K562 (cell line): Measurements from ENCODE around the gene NCAM2. TPM values are rescaled to one million over a fixed set of nuclear protein-coding genes. Genes with fewer than 3 reads are reported as not detected.

Experiments
- ATAC-seq: fragments of 200-7000 bp; cut with Tn5 transposase; 3 replicates; pipeline ENCODE4 v1.9.1; 2020; ENCODE audit warnings: moderate library complexity
- BruUV-seq: library from RNA; stranded (reverse); fragments of 400-500 nt; replicated peaks from 2 replicates; lab custom pipeline; 2021; lab: Mats Ljungman, UMichigan
- CTCF ChIA-PET: fragments of 300-600 bp; formaldehyde crosslinking; extraction: SDS; loops from one replicate; lab custom pipeline; 2021; ENCODE audit warnings: low intra/inter-chr PET ratio; lab: Yijun Ruan, JAX
- POLR2A ChIA-PET: fragments of 300-600, 350-650 bp; sonication (Branson Sonifier 250); formaldehyde crosslinking; extraction: SDS; loops from one replicate; lab custom pipeline; 2021; ENCODE audit warnings: antibody characterized with exemption, inconsistent platforms; lab: Yijun Ruan, JAX
- DNase-seq, 4 experiments: peaks; one replicate each; pipeline versions ENCODE4 v3.0.0 to v3.0.0-alpha.2; 2011 to 2018; ENCODE audit warnings: low spot score in 3 of 4, mixed read lengths in 3 of 4; ENCODE audit errors: extremely low read depth in 1 of 4
- FAIRE-seq: peaks from 2 replicates; lab custom pipeline; 2011; peaks lifted over from hg19 to GRCh38; lab: Jason Lieb, UNC
- H2AFZ ChIP-seq: 2 replicates; pipeline ENCODE4 v1.6.0; 2011; ENCODE audit warnings: low read depth, low read length, control low read depth, inconsistent platforms
- H3K27ac ChIP-seq: fragments of 200-600 bp; 3 replicates; pipeline ENCODE4 v1.8.0; 2011; ENCODE audit warnings: low read depth, mild to moderate bottlenecking, control low read depth, inconsistent platforms, low read length, moderate library complexity, mixed read lengths; ENCODE audit errors: extremely low read depth
- H3K27me3 ChIP-seq, 2 experiments: fragments of 300-600 bp in 1 of 2; 2 replicates in 1 of 2; 3 replicates in 1 of 2; pipeline versions ENCODE4 v1.6.0 to v1.8.0; 2011; ENCODE audit warnings: inconsistent platforms in 2 of 2, low read length in 2 of 2, mild to moderate bottlenecking in 1 of 2, mixed read lengths in 1 of 2, moderate library complexity in 1 of 2; ENCODE audit not compliant: control insufficient read depth in 2 of 2, insufficient read depth in 2 of 2
- H3K36me3 ChIP-seq: fragments of 300-600 bp; 3 replicates; pipeline ENCODE4 v1.8.0; 2011; ENCODE audit warnings: mild to moderate bottlenecking, low read length, inconsistent platforms; ENCODE audit not compliant: control insufficient read depth, insufficient read depth
- H3K4me1 ChIP-seq, 2 experiments: fragments of 200-600 bp in 1 of 2; replicated peaks in 1 of 2; 2 replicates in 1 of 2; 3 replicates in 1 of 2; pipeline versions ENCODE4 v1.5.1 to v1.8.0; 2011; ENCODE audit warnings: inconsistent platforms in 2 of 2, low read length in 2 of 2, mild to moderate bottlenecking in 1 of 2, mixed read lengths in 1 of 2, moderate library complexity in 1 of 2; ENCODE audit not compliant: control insufficient read depth in 2 of 2, insufficient read depth in 2 of 2
- H3K4me2 ChIP-seq: 2 replicates; pipeline ENCODE4 v1.6.1; 2011; ENCODE audit warnings: low read length, control low read depth, inconsistent platforms, mixed read lengths; ENCODE audit not compliant: insufficient read depth
- H3K4me3 ChIP-seq: fragments of 200-600 bp; sonication (generic), shearing (Covaris generic); 2 replicates; pipeline ENCODE4 v1.5.1; 2016; ENCODE audit warnings: control low read depth, inconsistent platforms
- H3K79me2 ChIP-seq: fragments of 200-600 bp; 3 replicates; pipeline ENCODE4 v1.8.0; 2011; ENCODE audit warnings: low read length, inconsistent platforms; ENCODE audit not compliant: control insufficient read depth, insufficient read depth
- H3K9ac ChIP-seq, 2 experiments: 2 replicates each; pipeline versions ENCODE4 v1.6.0 to v1.6.1; 2011; ENCODE audit warnings: low read depth in 2 of 2, low read length in 2 of 2, control low read depth in 1 of 2, inconsistent platforms in 1 of 2, mild to moderate bottlenecking in 1 of 2, mixed read lengths in 1 of 2; ENCODE audit not compliant: insufficient read depth in 1 of 2
- H3K9me1 ChIP-seq: one replicate; pipeline ENCODE4 v1.6.0; 2011; ENCODE audit warnings: inconsistent platforms, mild to moderate bottlenecking, low read length, moderate library complexity; ENCODE audit not compliant: control insufficient read depth, insufficient read depth
- H3K9me3 ChIP-seq: replicated peaks from 2 replicates; pipeline ENCODE4 v1.5.1; 2011; ENCODE audit warnings: low read depth, low read length, inconsistent platforms; ENCODE audit not compliant: control insufficient read depth, insufficient read depth
- H4K20me1 ChIP-seq: replicated peaks from 2 replicates; pipeline ENCODE4 v1.6.1; 2011; ENCODE audit warnings: low read length, inconsistent platforms, mixed read lengths; ENCODE audit not compliant: control insufficient read depth, insufficient read depth
- BMI1 ChIP-seq: fragments of 150-350 bp; IDR thresholded peaks from 2 replicates; pipeline ENCODE4 v1.6.1; 2014; ENCODE audit warnings: low read length
- CXXC5 ChIP-seq: fragments of 250-450 bp; sonication (Bioruptor Pico); IDR thresholded peaks from 2 replicates; pipeline ENCODE4 v1.8.0; 2022; ENCODE audit warnings: inconsistent platforms, mild to moderate bottlenecking, moderate library complexity
- EWSR1 ChIP-seq: fragments of 450-650 bp; IDR thresholded peaks from 2 replicates; pipeline ENCODE4 v1.6.1; 2018; ENCODE audit warnings: borderline replicate concordance, mild to moderate bottlenecking, low read depth, moderate library complexity; ENCODE audit not compliant: partially characterized antibody
- GTF2E2 ChIP-seq: fragments of 200-800 bp; sonication (Bioruptor generic); IDR thresholded peaks from 2 replicates; pipeline ENCODE4 v1.6.1; 2016; ENCODE audit warnings: missing genetic modification characterization, missing compliant biosample characterization
- HNRNPK ChIP-seq: fragments of 200-400 bp; formaldehyde crosslinking; IDR thresholded peaks from one replicate; pipeline ENCODE4 v1.6.1; 2018; ENCODE audit warnings: mild to moderate bottlenecking, low read depth, low read length; ENCODE audit not compliant: poor library complexity, severe bottlenecking
- PCBP2 ChIP-seq: fragments of 200-400 bp; formaldehyde crosslinking; IDR thresholded peaks from 2 replicates; pipeline ENCODE4 v1.6.1; 2018; ENCODE audit warnings: low read length, low read depth, mild to moderate bottlenecking, moderate library complexity; ENCODE audit not compliant: poor library complexity, severe bottlenecking
- PHTF2 ChIP-seq: fragments of 250-450 bp; sonication (Bioruptor Pico); IDR thresholded peaks from 2 replicates; pipeline ENCODE4 v1.5.0; 2021; ENCODE audit warnings: mild to moderate bottlenecking
- RAD51 ChIP-seq: fragments of 450-650 bp; IDR thresholded peaks from 2 replicates; pipeline ENCODE4 v1.7.1; 2016; ENCODE audit warnings: low read depth, mild to moderate bottlenecking, borderline replicate concordance
- RBBP5 ChIP-seq: fragments of 200-600 bp; sonication (generic); IDR thresholded peaks from 2 replicates; pipeline ENCODE4 v1.6.1; 2012; ENCODE audit warnings: borderline replicate concordance, mild to moderate bottlenecking, low read length, control low read depth, inconsistent platforms; ENCODE audit not compliant: insufficient read depth, poor library complexity, severe bottlenecking
- SMAD4 ChIP-seq: fragments of 250-450 bp; sonication (Bioruptor Pico); conservative IDR thresholded peaks from 2 replicates; pipeline ENCODE4 v1.8.0; 2021; ENCODE audit warnings: inconsistent platforms, mild to moderate bottlenecking, moderate library complexity
- TBP ChIP-seq: optimal IDR thresholded peaks from 2 replicates; pipeline ENCODE3; 2011; ENCODE audit warnings: low read depth, low read length, improper control_type of control experiment
- ZNF232 ChIP-seq: sonication (generic); formaldehyde crosslinking; IDR thresholded peaks from 2 replicates; pipeline ENCODE4 v1.8.0; 2022; ENCODE audit warnings: mild to moderate bottlenecking, missing genetic modification reagents
- ZNF384 ChIP-seq: IDR thresholded peaks from 2 replicates; pipeline ENCODE4 v1.6.1; 2012; ENCODE audit warnings: low read depth, low read length, improper control_type of control experiment
- WGBS: fragments of 100-300 bp; shearing (Covaris generic); methylation state at CpG from one replicate; pipeline ENCODE4 v1.1.6; 2016; ENCODE audit warnings: low coverage, mixed read lengths; ENCODE audit not compliant: insufficient coverage; ENCODE audit errors: missing lambda C conversion rate; 5-methylcytosine and 5-hydroxymethylcytosine counted together
- in situ Hi-C: fragments of 300-500 bp; cut with MboI; formaldehyde crosslinking; loops from 4 replicates; pipeline ENCODE4 v1.15.0; 2018; ENCODE audit warnings: inconsistent platforms, mixed read lengths
- intact Hi-C: fragments of 100-400 bp; cut with micrococcal nuclease; formaldehyde crosslinking; loops from 2 replicates; pipeline ENCODE4 v1.14.2; 2022
- polyA plus RNA-seq, 8 experiments: library from polyadenylated mRNA; depleted of rRNA in 4 of 8; stranded (reverse) in 5 of 8; unstranded in 3 of 8; fragments of >200 nt; fragmentation: Nextera tagmentation in 2 of 8; fragmentation: Illumina TruSeq in 1 of 8; extraction: Ambion mirVana in 2 of 8; extraction: Trizol in 1 of 8; gene quantifications; 2 replicates each; pipeline versions ENCODE4 v1.2.1 to v1.2.3, GENCODE V29; 2011 to 2014; ENCODE audit warnings: inconsistent platforms in 1 of 8, missing spikeins in 1 of 8
- total RNA-seq, 7 experiments: library from RNA; depleted of rRNA in 6 of 7; stranded (reverse); fragments of >200 nt in 6 of 7; fragmentation: Illumina TruSeq in 2 of 7; extraction: Trizol in 2 of 7; gene quantifications; 2 replicates each; pipeline versions ENCODE4 v1.2.1 to v1.2.3, GENCODE V29; 2011 to 2021; ENCODE audit warnings: low replicate concordance in 1 of 7
- TF ChIP-seq, protein P1 (sequence below): fragments of 250-450 bp; sonication (Bioruptor Pico); IDR thresholded peaks from 2 replicates; pipeline ENCODE4 v1.4.0; 2020
- TF ChIP-seq, protein P2 (sequence below): sonication (generic); formaldehyde crosslinking; IDR thresholded peaks from 2 replicates; pipeline ENCODE4 v1.8.1; 2023; ENCODE audit warnings: mild to moderate bottlenecking, missing genetic modification reagents
- TF ChIP-seq, protein P3 (sequence below): fragments of 250-450 bp; sonication (Bioruptor Pico); IDR thresholded peaks from 2 replicates; pipeline ENCODE4 v1.8.0; 2021; ENCODE audit warnings: moderate library complexity, mild to moderate bottlenecking, inconsistent platforms

Gene NCAM2
- total and polyA plus RNA-seq, 9 of the 15 experiments (the other 6 are each of a cell fraction or from before 2014, with no cell fraction given), result 14.0 to 58.2 (median 27.8) TPM

DNA sequence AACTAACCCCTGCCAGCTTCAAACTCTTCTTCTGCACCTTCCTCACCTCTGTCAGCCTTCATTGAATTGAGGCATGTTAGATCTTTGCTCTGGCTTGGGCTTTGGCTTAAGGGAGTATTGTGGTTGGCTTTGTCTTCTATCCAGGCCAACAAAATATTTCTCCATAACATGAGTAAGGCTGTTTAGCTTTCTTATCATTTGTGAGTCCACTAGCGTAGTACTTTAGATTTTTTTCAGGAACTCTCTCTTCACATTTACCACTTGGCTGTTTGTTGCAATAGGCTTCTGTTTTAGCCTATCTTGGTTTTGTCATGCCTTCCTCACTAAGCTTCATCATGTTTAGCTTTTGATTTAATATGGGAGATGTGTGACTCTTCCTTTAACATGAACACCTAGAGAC, 417.5 kb downstream of the NCAM2 start (continued):
- TF ChIP-seq HNRNPK (no peak), CXXC5 (CRISPR knock-in tag) (no peak), ZNF232 (CRISPR knock-in tag) (no peak)
- TF ChIP-seq, all 486 proteins: peak for 0

DNA sequence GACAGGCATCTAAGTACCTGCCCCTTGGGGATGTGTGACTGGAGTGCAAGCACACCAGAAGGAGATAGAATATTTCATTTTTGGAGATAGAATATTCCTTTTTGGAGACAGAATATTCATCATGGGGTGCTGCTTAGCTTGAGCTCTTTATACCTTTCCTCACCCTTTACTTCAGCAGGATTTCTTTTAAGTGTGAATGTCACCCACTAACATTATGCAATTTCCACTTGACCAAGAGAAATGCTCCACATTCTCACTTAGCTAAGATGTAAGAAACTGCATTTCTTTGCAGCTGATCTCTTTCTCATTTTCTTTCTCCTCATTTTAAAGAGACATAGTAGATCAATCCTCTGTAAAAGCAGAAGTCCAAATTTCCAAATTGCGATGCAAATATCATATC, 436.7 kb downstream of the NCAM2 start:
- Histone ChIP-seq H3K9me3 (no peaks in the 10 kb centered on the region), H3K36me3 (peaks cover 12% of the 10 kb centered on the region; the same call in 2 of the 3 replicates), H3K79me2 (no peaks in the 10 kb centered on the region), H3K4me3 (no peak overlapping the region), H3K4me2 (no peak overlapping the region), H4K20me1 (no peaks in the 10 kb centered on the region), H3K9ac (no peak overlapping the region), H3K27ac (no peak overlapping the region), H3K4me1 (no peaks in the 10 kb centered on the region), H3K9me1 (no peaks in the 10 kb centered on the region), H3K27me3 (no peaks in the 10 kb centered on the region), H2AFZ (no peak overlapping the region)
- no peak for TF ChIP-seq RAD51
- TF ChIP-seq, protein P1, sequence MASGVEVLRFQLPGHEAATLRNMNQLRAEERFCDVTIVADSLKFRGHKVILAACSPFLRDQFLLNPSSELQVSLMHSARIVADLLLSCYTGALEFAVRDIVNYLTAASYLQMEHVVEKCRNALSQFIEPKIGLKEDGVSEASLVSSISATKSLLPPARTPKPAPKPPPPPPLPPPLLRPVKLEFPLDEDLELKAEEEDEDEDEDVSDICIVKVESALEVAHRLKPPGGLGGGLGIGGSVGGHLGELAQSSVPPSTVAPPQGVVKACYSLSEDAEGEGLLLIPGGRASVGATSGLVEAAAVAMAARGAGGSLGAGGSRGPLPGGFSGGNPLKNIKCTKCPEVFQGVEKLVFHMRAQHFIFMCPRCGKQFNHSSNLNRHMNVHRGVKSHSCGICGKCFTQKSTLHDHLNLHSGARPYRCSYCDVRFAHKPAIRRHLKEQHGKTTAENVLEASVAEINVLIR, result no peak
- TF ChIP-seq, protein P2, sequence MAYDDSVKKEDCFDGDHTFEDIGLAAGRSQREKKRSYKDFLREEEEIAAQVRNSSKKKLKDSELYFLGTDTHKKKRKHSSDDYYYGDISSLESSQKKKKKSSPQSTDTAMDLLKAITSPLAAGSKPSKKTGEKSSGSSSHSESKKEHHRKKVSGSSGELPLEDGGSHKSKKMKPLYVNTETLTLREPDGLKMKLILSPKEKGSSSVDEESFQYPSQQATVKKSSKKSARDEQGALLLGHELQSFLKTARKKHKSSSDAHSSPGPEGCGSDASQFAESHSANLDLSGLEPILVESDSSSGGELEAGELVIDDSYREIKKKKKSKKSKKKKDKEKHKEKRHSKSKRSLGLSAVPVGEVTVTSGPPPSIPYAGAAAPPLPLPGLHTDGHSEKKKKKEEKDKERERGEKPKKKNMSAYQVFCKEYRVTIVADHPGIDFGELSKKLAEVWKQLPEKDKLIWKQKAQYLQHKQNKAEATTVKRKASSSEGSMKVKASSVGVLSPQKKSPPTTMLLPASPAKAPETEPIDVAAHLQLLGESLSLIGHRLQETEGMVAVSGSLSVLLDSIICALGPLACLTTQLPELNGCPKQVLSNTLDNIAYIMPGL (CRISPR knock-in tag), result no peak
- TF ChIP-seq PCBP2, result no peak
- TF ChIP-seq BMI1, result no peak
- no peak for TF ChIP-seq ZNF384
- TF ChIP-seq, protein P3, sequence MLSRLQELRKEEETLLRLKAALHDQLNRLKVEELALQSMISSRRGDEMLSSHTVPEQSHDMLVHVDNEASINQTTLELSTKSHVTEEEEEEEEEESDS (CRISPR knock-in tag), result no peak
- no peak for TF ChIP-seq EWSR1
- TF ChIP-seq SMAD4, result no peak
- TF ChIP-seq PHTF2 (CRISPR knock-in tag), result no peak
- no peak for TF ChIP-seq RBBP5
- TF ChIP-seq GTF2E2 (tag), result no peak
- TF ChIP-seq TBP, result no peak
- intact Hi-C loops, result no loop called here
- in situ Hi-C loops, result no loop called here
- POLR2A ChIA-PET, result no interaction called here
- no TSS peak for BruUV-seq
- 100% methylated on average over 1 of the region's 1 CpG for WGBS
- CTCF ChIA-PET, result no interaction called here
- no peak for FAIRE-seq
- no peak for DNase-seq
- ATAC-seq, result no peak
